RWPE1 (cell line): Measurements from ENCODE around the gene ECE1.
A peak's percentile ranks its signal among the peaks of the same experiment; 100 is the strongest.
"Not testable (repeated sequence)": the region's sequence is repeated elsewhere in the genome, so short reads cannot be mapped to it uniquely, and the experiment has no call there.

Experiments used
- CTCF ChIA-PET: fragments of 350-600 bp; sonication (Branson Sonifier 250); formaldehyde crosslinking; extraction: SDS; loops from one replicate; lab custom pipeline; 2021; lab: Yijun Ruan, JAX
- POLR2A ChIA-PET: fragments of 400-600 bp; formaldehyde crosslinking; extraction: SDS; loops from one replicate; lab custom pipeline; 2020; ENCODE audit warnings: antibody characterized with exemption; ENCODE audit not compliant: low non-redundant PET; lab: Yijun Ruan, JAX
- DNase-seq: peaks from one replicate; pipeline ENCODE4 v3.0.0; 2012; ENCODE audit warnings: low spot score
- H3K27ac ChIP-seq: fragments of 450-650 bp; 2 replicates; pipeline ENCODE4 v1.5.1; 2017
- CTCF ChIP-seq: fragments of 450-650 bp; conservative IDR thresholded peaks from 2 replicates; pipeline ENCODE4 v1.5.1; 2017; ENCODE audit warnings: low read depth, mild to moderate bottlenecking

ECE1 gene

GRCh38 chr1:21182181-21182731 is 108.0 kb downstream of the ECE1 start:
- no peak for DNase-seq
- H3K27ac ChIP-seq = no peak overlapping the region
- CTCF ChIA-PET = interaction anchor here (0.7 kb wide), 1 partner anchor 30 kb away, joined by 3 read pairs; no protein-coding TSS in a partner anchor
- TF ChIP-seq CTCF = no peak
- POLR2A ChIA-PET = no interaction called here

GRCh38 chr1:21178271-21178670 is 112.0 kb downstream of the ECE1 start:
- DNase-seq, CTCF ChIA-PET, POLR2A ChIA-PET, H3K27ac ChIP-seq: not testable (repeated sequence)

- POLR2A ChIA-PET = interaction anchor here (0.6 kb wide), 1 partner anchor 14 kb away, joined by 10 read pairs; no protein-coding TSS in a partner anchor
- peak within 1 kb of the TSS; percentile 96 for H3K27ac ChIP-seq
- TF ChIP-seq CTCF = no peak
- CTCF ChIA-PET = interaction anchor here (0.5 kb wide), 1 partner anchor 357 kb away, joined by 3 read pairs; no protein-coding TSS in a partner anchor
- DNase-seq = peak; percentile 98
Observed at GRCh38 chr1:21176586-21177555, 113.4 kb downstream of the ECE1 start, which contains the start of gene EIF4G3. TSS of gene EIF4G3 (minus strand) at chr1:21176897. CDS start at chr1:21002742, 174,155 bp downstream.

- CTCF ChIA-PET = interaction anchor here (0.6 to 1.2 kb wide), 2 partner anchors 12 to 437 kb away, joined by 3 to 8 read pairs; no protein-coding TSS in a partner anchor
- TF ChIP-seq CTCF = no peak
- DNase-seq = peak; percentile 29
- peak overlapping the region; percentile 96 for H3K27ac ChIP-seq
- POLR2A ChIA-PET = no interaction called here
Observed at GRCh38 chr1:21175670-21176581, 114.3 kb downstream of the ECE1 start.

- POLR2A ChIA-PET = no interaction called here
- CTCF ChIA-PET = interaction anchor here (0.6 to 1.2 kb wide), 3 partner anchors 12 to 437 kb away, joined by 3 to 8 read pairs (median 4); no protein-coding TSS in a partner anchor
- peak overlapping the region; percentile 96 for H3K27ac ChIP-seq
- no peak for TF ChIP-seq CTCF
- DNase-seq = no peak
Observed at GRCh38 chr1:21175324-21175669, 115.0 kb downstream of the ECE1 start.

- ChIA-PET CTCF (interaction anchor here (0.5 to 1.2 kb wide), 3 partner anchors 11 to 170 kb away, joined by 3 to 8 read pairs (median 4); no protein-coding TSS in a partner anchor), POLR2A (no interaction called here)
- peak; percentile 44 for DNase-seq
Observed at GRCh38 chr1:21174654-21175323, 115.5 kb downstream of the ECE1 start.

More at GRCh38 chr1:21174654-21175323, 115.5 kb downstream of the ECE1 start:
- no peak for TF ChIP-seq CTCF
- H3K27ac ChIP-seq = no peak overlapping the region
